HS-5 (cell line): Measurements from ENCODE around the gene PRDM8.
"Not testable (repeated sequence)": the region's sequence is repeated elsewhere in the genome, so short reads cannot be mapped to it uniquely, and the experiment has no call there.

Experiments used
- DNase-seq: peaks from one replicate; pipeline ENCODE4 v3.0.0-alpha.2; 2012; ENCODE audit warnings: low read depth

The PRDM8 gene

DNA sequence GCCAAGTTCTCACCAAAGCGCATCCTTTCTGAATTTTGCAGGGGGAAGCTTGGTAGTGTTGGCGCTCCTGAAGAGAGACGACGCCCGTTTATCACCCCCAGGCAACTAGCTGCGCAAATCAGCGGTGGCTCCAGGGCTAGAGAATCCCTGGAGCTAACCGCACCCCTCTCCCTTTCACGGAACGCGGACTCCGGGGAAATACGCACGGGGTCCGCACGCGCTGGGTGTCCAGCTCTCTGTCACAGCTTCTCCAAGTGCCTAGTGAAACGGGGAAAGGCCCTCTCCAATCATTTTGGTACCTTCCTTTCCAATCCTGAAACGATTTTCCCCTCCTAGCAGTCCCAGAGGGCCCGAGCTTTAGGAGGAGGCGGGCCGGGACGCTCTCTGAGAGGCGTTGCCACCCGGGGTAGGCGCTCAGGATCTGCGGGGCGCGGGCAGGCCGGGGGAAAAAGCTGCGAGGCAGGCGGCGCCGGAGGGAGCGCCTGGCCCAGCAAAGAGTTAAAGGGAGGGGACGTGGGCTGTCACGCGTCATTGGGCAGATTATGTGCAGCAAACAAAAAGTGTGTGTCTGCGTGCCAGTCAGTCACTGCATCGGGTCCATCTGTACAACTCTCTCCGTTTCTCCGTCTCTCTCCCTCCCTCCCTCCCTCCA, at the start of gene PRDM8:
TSS of gene PRDM8 (plus strand) at position 582 of the 652 bp plus-strand sequence. CDS start 2,578 bp downstream, outside the sequence.
- DNase-seq: no peak

DNA sequence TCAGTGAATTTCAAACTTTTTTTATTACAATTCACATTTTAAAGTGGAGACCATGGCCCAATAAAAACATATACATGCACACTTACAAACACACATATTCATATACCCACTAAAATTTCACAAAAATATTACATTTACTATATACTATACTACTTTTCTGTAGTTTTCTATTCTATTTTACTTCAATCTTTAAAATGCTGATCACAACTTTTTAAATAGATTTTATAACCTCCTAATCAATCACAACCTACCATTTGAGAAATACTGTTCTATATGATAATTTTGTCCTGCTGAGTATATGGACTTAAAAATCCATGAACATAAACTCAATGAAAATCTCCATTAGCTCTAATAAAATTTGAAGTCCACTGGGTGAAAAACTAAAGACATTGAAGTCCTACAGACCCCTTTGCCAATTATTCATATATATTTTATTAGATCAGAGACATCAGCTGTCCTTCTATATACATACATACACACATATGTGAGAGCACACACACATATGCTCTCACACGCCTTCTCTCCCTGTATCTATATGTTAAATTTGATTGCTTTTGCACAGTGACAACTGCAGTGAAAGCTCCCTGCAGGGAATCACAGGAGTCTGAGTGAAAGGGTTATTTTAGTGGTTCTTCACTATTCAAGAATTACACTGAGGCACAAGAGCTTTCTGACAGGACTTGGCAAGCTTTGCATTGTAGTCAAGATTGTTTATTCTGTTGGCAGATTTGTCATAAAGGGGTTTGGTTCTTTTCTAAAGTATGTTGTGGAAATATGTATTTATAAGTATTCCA, 46.7 kb upstream of the PRDM8 start:
- DNase-seq: no peak

GRCh38 chr4:80151981-80152380, 45.3 kb upstream of the PRDM8 start:
- DNase-seq: no peak

- DNase-seq: no peak
Measured at GRCh38 chr4:80153874-80154544, 43.3 kb upstream of the PRDM8 start.

- DNase-seq: no peak
Measured at GRCh38 chr4:80154545-80154933, 42.8 kb upstream of the PRDM8 start.

- DNase-seq: no peak
Measured at GRCh38 chr4:80155316-80155982, 41.9 kb upstream of the PRDM8 start.

DNA sequence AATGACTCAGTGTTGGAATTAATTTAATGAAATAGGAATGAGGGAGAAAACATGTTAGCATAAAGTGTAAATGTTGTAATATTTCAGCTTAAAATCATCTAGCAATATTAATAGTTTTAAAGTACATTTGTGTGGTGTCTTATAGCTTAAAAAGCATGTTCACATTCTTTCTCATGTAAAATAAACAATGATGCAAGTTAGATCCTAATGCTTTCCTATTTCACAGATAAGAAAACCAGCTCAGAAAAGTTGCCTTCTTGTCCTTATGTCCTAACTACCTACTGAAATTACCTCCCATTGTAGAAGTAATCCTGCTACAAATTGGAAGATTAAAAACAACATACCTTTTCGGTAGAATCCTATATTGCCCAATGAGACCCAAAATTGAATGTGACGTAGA, 40.9 kb upstream of the PRDM8 start:
- DNase-seq: no peak

DNA sequence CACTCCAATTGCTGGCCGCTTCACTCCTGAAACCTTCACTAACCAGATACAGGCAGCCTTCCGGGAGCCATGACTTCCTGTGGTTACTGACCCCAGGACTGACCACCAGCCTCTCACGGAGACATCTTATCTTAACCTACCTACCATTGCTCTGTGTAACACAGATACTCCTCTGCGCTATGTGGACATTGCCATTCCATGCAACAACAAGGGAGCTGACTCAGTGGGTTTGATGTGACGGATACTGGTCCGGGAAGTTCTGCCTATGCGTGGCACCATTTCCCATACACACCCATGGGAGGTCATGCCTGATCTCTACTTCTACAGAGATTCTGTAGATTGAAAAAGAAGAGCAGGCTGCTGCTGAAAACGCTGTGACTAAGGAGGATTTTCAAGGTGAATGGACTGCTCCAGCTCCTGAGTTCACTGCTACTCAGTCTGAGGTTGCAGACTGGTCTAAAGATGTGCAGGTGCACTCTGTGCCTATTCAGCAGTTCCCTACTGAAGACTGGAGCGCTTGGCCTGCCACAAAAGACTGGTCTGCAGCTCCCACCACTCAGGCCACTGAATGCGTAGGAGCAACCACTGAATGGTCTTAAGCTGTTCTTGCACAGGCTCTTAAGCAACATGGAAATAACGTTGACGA, 35.8 kb upstream of the PRDM8 start:
- no peak for DNase-seq

DNA sequence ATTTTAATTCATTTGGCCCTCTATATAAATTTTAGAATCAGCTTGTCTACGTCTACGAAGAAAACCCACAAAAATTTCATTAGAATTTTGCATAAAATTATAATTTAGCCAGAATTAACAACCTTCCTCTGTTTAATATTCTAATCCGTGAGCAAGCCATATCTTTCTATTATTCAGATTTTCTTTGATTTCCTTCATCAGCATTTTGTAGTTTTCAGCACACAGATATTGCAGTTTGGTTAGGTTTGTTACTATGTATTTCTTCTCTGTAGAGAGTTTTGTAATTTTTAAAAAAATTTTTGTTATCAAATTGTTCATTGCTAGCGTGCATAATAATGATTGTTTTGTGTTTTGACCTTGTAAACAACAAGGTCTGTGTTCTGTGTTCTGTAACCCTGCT, 34.9 kb upstream of the PRDM8 start:
- DNase-seq: no peak

DNA sequence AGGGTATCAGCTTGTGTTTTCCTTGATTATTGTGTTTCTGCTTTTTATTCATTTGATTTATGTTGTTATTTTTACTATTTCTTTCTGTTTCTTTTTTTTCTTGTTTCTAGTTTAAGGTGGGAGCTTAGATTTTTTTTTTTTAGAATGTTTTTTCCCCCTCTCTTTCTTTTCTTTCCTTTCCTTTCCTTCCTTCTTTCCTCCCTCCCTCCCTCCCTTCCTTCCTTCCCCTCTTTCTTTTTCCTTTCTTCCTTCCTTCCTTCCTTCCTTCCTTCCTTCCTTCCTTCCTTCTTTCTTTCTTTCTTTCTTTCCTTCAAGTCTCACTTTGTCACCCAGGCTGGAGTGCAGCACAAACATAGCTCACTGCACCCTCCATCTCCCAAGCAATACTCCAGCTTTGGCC, 31.4 kb upstream of the PRDM8 start:
- no peak for DNase-seq

GRCh38 chr4:80171251-80171650, 26.1 kb upstream of the PRDM8 start:
- DNase-seq: no peak

DNA sequence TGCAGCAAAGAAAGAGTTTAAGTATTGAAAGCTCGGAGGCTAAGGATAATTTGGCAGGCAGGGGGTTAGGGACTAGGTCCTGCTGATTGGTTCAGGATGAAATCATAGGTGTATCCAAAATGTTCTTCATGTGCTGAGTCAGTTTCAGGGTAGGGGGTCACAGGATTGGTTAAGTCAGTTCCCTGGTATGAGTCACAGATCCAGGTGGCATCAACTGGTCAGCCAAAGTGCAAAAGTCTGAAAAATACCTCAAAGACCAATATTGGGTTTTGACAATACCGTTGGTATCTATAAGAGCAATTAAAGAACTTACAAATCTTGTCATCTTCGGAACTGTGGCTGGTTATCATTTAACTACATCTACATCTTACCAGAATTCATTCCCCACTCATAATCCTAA, 25.6 kb upstream of the PRDM8 start:
- no peak for DNase-seq

GRCh38 chr4:80172203-80172602, 25.1 kb upstream of the PRDM8 start:
- no peak for DNase-seq

DNA sequence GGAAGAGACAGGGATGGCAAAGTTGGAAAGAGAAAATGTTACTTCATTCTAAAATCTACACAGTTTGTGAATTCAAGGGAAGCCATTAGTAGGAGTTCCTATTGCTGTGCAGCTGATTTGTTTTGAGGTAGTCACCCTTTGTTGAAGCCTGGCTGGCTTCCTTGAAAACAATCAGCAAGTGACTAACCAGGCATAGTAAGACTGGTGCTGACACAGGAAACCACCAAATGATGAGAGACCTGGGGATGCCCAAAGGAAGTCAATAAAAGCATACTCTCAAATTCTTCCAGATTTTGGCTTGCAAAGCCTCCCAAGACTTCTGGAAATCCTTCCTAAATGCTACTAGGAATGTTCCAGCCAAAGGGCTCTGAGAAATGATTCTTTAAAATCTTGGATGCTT, 23.9 kb upstream of the PRDM8 start:
- DNase-seq: no peak

GRCh38 chr4:80173841-80174240, 23.5 kb upstream of the PRDM8 start:
- DNase-seq: no peak

GRCh38 chr4:80177793-80178192, 19.5 kb upstream of the PRDM8 start:
- DNase-seq: not testable (repeated sequence)

DNA sequence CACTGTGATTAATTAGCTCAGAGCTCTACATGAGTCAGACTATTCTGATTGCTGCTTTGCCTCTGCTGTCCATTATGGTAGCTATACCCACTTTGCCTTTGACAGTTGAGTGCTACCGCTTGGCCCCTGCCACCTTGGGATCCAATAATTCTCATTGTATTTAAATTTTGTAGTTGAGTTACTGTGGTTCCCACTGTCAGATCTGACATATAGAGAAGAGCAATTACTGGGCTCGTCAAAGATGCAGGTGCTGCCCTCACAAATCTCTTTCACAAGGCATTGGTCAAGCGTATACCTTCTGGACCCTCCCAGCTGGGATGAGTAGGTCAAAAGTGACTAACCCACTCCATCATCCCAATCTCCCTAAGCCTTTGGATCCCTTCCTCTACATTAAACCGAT, 18.3 kb upstream of the PRDM8 start:
- no peak for DNase-seq

DNA sequence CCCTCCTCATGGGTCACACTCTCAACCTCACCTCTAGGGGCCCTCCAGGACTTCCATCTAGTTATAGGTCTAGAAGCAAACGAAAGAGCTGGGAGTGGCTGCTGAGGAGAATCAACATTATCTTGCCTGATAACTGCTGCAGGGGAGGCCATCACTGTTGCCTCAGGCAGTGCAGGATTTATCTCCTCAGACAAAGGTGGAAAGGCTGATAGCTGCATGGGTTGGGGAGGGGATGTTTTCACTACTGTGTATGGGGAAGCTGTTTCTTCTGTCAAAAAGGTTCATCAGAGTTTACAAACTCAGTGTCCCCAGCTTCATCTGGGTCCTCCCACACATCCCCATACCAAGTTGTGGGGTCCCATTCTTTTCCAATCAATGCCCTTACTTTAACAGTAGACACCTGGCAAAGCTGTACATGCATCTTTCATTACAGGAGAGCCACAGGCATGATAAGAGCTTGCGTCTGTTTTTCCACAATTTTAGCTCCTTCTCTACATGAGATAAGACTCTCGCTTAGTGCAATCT, 17.6 kb upstream of the PRDM8 start:
- no peak for DNase-seq

DNA sequence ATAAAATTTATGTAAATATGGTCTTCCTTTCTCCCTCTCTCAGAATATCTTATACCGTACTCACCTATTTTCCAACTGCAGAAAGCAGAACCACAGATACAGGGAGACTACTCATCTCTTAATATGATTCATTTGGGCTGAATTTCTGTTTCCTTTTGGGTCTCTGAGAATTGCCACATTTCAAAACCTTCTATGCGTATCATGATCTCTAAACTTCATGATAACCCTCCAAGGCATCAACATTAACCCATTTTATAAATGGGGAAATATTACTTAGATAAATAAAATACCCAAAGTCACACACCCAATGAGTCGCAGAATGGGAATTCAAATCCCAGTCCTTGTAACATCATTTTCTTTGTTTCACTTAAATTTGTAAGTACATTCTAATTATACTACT, 16.6 kb upstream of the PRDM8 start:
- peak; percentile 32 for DNase-seq

DNA sequence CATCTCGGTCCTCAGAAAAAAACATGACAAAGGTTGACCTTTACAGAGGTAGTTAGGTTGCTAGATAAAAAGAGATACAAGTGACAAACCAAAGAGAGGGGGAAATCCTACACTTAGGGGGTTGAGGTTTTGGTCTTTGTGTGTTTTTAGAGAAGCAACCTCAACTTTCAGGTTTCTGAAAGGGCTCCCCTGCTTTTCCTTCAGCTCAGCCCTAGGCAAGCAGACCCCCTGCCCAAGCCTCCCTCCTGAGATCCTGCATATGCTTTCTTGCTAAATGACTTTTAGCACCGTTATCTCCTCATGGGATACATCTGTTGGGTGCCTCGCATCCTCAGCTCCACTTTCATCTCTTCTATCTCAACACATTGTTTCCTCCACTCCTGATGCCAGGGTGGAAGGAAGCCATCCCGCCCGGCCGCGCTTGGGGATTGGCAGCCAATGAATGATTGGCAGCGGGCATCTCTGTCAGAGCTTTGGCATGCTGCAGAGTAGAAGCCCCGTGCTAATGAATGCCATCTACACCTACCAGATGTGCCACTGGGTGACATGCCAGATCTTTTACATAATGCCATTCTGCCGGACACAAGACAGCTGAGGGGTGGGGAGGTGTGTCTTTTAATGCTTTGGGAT, 15.0 kb upstream of the PRDM8 start:
- DNase-seq: no peak
